SU-DHL-6 (cell line): Measurements from ENCODE around the gene LY9.

Experiments
- EZH2phosphoT487 ChIP-seq: fragments of 200-600 bp; sonication (generic), shearing (Covaris generic); conservative IDR thresholded peaks from 2 replicates; pipeline ENCODE4 v1.6.1; 2018; ENCODE audit warnings: mild to moderate bottlenecking, antibody characterized with exemption, low read length, moderate library complexity, mixed read lengths
- TF ChIP-seq, protein P1 (sequence below): fragments of 200-600 bp; sonication (generic); IDR thresholded peaks from one replicate; pipeline ENCODE4 v1.5.1; 2017; ENCODE audit warnings: antibody characterized with exemption, mild to moderate bottlenecking, low read length, moderate library complexity; ENCODE audit not compliant: insufficient read depth, poor library complexity, severe bottlenecking

DNA sequence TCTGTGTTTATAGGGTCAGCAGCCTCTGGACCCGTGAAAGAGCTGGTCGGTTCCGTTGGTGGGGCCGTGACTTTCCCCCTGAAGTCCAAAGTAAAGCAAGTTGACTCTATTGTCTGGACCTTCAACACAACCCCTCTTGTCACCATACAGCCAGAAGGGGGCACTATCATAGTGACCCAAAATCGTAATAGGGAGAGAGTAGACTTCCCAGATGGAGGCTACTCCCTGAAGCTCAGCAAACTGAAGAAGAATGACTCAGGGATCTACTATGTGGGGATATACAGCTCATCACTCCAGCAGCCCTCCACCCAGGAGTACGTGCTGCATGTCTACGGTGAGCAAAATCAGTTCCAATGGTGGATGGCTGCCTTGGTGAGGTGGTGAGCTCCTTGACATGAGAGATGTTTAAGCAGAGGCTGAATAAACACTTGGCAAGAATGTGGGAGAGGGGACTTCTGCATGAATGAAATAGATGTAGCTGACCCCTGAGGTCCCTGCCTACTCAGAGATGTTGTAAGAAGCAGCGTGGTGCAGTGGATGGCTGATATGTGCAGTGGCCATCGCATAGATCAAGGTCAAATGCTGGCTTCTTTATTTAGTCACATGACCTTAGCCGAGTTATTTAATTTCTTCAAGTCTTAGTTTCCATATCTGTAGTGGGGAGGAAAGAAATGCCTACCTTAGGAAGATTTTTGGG lies 47.6 kb upstream of the LY9 start:
- TF ChIP-seq, protein P1, sequence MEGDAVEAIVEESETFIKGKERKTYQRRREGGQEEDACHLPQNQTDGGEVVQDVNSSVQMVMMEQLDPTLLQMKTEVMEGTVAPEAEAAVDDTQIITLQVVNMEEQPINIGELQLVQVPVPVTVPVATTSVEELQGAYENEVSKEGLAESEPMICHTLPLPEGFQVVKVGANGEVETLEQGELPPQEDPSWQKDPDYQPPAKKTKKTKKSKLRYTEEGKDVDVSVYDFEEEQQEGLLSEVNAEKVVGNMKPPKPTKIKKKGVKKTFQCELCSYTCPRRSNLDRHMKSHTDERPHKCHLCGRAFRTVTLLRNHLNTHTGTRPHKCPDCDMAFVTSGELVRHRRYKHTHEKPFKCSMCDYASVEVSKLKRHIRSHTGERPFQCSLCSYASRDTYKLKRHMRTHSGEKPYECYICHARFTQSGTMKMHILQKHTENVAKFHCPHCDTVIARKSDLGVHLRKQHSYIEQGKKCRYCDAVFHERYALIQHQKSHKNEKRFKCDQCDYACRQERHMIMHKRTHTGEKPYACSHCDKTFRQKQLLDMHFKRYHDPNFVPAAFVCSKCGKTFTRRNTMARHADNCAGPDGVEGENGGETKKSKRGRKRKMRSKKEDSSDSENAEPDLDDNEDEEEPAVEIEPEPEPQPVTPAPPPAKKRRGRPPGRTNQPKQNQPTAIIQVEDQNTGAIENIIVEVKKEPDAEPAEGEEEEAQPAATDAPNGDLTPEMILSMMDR: peak; percentile 42
- no peak for TF ChIP-seq EZH2phosphoT487
